Liver (tissue), 2 donors: ENCODE data around the gene CUX1.

Source experiments
- ATF3 ChIP-seq: IDR thresholded peaks from 2 replicates; pipeline ENCODE4 v1.6.1; 2016; ENCODE audit warnings: antibody characterized with exemption
- RAD21 ChIP-seq, 2 donors: IDR thresholded peaks; 2 replicates each; pipeline ENCODE4 v1.6.1; 2016; ENCODE audit warnings: antibody characterized with exemption in 2 of 2, mild to moderate bottlenecking in 2 of 2
- TAF1 ChIP-seq: conservative IDR thresholded peaks from 2 replicates; pipeline ENCODE4 v1.6.1; 2016; ENCODE audit warnings: antibody characterized with exemption, mild to moderate bottlenecking
- donor health status: healthy.

GRCh38 chr7:102104245-102104644 is 286.8 kb downstream of the CUX1 start:
- TF ChIP-seq RAD21 (IDR thresholded peaks at IDR 0.05) (no peak), ATF3 (no peak), TAF1 (no peak)
